Ovary (tissue), 9 donors: ENCODE results near the gene PGLYRP2. TPM values are rescaled to one million over a fixed set of nuclear protein-coding genes. Genes with fewer than 3 reads are reported as not detected.
"Not testable (repeated sequence)": the region's sequence is repeated elsewhere in the genome, so short reads cannot be mapped to it uniquely, and the experiment has no call there.

Experiments
- DNase-seq, 5 donors: peaks; one replicate each; pipeline ENCODE4 v3.0.0-alpha.2; 2019 to 2020
- H3K27ac ChIP-seq, 2 donors: fragments of 200-600 bp; one replicate each; pipeline versions ENCODE4 v1.5.1 to v1.8.0; 2019 to 2022
- H3K27me3 ChIP-seq: fragments of 200-600 bp; one replicate; pipeline ENCODE4 v1.8.0; 2022
- H3K36me3 ChIP-seq: fragments of 200-600 bp; sonication (generic); one replicate; pipeline ENCODE4 v1.5.1; 2019
- H3K4me1 ChIP-seq: one replicate; pipeline ENCODE4 v1.8.1; 2013; ENCODE audit warnings: mild to moderate bottlenecking, moderate library complexity; ENCODE audit not compliant: insufficient read depth
- H3K4me3 ChIP-seq: fragments of 200-600 bp; sonication (generic); one replicate; pipeline ENCODE4 v1.5.1; 2017
- H3K9me3 ChIP-seq, 2 donors: fragments of 200-600 bp in 1 of 2; sonication (generic) in 1 of 2; one replicate each; pipeline versions ENCODE4 v1.5.1 to v1.8.1; 2013 to 2019; ENCODE audit warnings: mild to moderate bottlenecking in 1 of 2, moderate library complexity in 1 of 2
- EP300 ChIP-seq: sonication (generic); formaldehyde crosslinking; IDR thresholded peaks from one replicate; pipeline ENCODE4 v1.6.1; 2017; ENCODE audit warnings: antibody characterized with exemption
- POLR2A ChIP-seq: fragments of 450-650 bp; IDR thresholded peaks from one replicate; pipeline ENCODE4 v1.6.1; 2017; ENCODE audit warnings: antibody characterized with exemption, mild to moderate bottlenecking, moderate library complexity
- WGBS, 3 donors: extraction: QIAGEN DNeasy Blood & Tissue Kit in 1 of 3; methylation state at CpG; one replicate each; pipeline versions ENCODE4 v1.1.5 to v1.1.7; 2013 to 2017; 5-methylcytosine and 5-hydroxymethylcytosine counted together
- intact Hi-C, 4 donors: fragments of 100-400 bp; cut with DNase I; formaldehyde crosslinking; loops; one replicate each; pipeline versions ENCODE4 v1.11.0 to v1.15.1; 2022 to 2023
- polyA plus RNA-seq, 2 donors: library from polyadenylated mRNA; stranded (reverse); fragments of 200-250 nt in 1 of 2; fragments of 350-450 nt in 1 of 2; fragmentation: Illumina TruSeq in 1 of 2; extraction: RNeasy Lipid Tissue Mini Kit (QIAGEN cat#74804) in 1 of 2; gene quantifications; one replicate each; pipeline ENCODE4 v1.2.3, GENCODE V29; 2013 to 2014
- total RNA-seq, 7 donors: library from RNA; depleted of rRNA in 2 of 7; stranded (reverse); fragments of >200 nt in 2 of 7; fragmentation: NEBNext Ultra II Directional in 3 of 7; extraction: Animal tissue kit (Norgen Biotek cat#: 25700) in 3 of 7; gene quantifications; one replicate each; pipeline versions ENCODE4 v1.1.0 to v1.2.4, GENCODE V29; 2016 to 2023
- TF ChIP-seq, protein P1 (sequence below), 3 donors: fragments of 450-650 bp in 2 of 3; fragments of 200-600 bp in 1 of 3; IDR thresholded peaks; one replicate each; pipeline versions ENCODE4 v1.5.1 to v1.8.0; 2016 to 2022; ENCODE audit warnings: antibody characterized with exemption in 3 of 3, mild to moderate bottlenecking in 1 of 3
- donor health status: DM: no; HTN: no; CAD: no; lungs with moderate emphysema.
- donor health status: DM: no; HTN: no; CAD: no.
- donor health status: Bipolar disorder and iron deficiency.
- donor health status: DM: yes; HTN: yes; CAD: no.
- donor health status: DM: no; HTN: no; CAD: no.
- donor health status: DM: yes; HTN: yes; CAD: no.

The PGLYRP2 gene
- total and polyA plus RNA-seq, 9 donors: 0.28 TPM; not detected in 8

DNA sequence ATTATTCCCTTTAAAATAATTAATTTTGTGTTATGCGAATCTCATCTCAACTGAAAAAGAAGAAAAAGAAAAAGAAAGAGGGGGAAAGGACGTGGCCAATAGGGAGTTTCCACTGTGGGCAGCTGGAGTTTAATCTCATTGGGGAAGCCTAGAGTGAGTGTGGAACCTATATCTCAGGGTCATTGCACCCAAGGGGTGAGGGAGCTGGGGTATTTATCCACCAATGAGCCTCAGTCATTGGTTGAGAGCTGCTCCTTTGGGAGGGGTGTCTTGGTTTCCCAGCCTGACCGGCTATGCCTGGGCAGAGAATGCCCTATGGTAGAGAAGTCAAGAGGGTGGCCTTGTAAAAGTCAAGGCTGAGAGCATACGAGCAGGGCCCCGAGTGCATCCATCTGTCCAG, 45.5 kb upstream of the PGLYRP2 start:
- no peak for DNase-seq
- WGBS, 3 donors: 47 to 66% (median 64%) methylated on average over 5 of the region's 5 CpGs
- no peaks in the 10 kb centered on the region for H3K9me3 ChIP-seq
- H3K27ac ChIP-seq: no peak overlapping the region
- no peak overlapping the region for H3K4me3 ChIP-seq
- intact Hi-C loops: no loop called here
- H3K27me3 ChIP-seq: no peaks in the 10 kb centered on the region
- no peaks in the 10 kb centered on the region for H3K36me3 ChIP-seq
- no peaks in the 10 kb centered on the region for H3K4me1 ChIP-seq
- no peak for TF ChIP-seq EP300
- no peak for TF ChIP-seq POLR2A
- TF ChIP-seq, protein P1, sequence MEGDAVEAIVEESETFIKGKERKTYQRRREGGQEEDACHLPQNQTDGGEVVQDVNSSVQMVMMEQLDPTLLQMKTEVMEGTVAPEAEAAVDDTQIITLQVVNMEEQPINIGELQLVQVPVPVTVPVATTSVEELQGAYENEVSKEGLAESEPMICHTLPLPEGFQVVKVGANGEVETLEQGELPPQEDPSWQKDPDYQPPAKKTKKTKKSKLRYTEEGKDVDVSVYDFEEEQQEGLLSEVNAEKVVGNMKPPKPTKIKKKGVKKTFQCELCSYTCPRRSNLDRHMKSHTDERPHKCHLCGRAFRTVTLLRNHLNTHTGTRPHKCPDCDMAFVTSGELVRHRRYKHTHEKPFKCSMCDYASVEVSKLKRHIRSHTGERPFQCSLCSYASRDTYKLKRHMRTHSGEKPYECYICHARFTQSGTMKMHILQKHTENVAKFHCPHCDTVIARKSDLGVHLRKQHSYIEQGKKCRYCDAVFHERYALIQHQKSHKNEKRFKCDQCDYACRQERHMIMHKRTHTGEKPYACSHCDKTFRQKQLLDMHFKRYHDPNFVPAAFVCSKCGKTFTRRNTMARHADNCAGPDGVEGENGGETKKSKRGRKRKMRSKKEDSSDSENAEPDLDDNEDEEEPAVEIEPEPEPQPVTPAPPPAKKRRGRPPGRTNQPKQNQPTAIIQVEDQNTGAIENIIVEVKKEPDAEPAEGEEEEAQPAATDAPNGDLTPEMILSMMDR (IDR thresholded peaks at IDR 0.05): no peak

DNA sequence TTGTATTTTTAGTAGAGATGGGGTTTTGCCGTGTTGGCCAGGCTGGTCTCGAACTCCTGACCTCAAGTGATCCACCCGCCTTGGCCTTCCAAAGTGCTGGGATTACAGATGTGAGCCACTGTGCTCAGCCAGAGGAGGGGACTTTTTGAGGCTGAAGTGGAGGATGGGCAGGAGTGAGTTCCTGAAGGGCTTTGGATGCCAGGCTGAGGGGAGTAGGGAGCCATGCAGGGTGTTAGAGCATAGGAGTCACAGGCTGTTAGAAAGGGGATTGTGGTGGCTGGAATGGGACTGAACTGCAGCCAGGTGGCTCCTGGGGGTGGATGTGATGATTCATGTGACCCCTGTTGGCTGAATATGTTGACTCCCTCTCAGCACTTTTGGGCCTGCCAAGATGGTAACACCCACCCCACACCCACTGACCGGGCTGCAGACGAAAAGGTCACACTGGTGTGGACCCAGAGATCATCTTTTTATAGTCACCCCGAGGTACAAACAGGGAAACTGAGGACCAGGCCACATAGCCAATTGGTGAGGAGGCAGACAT, 40.2 kb upstream of the PGLYRP2 start:
- no peaks in the 10 kb centered on the region for H3K9me3 ChIP-seq
- 65 to 72% (median 70%) methylated on average over 6 of the region's 6 CpGs for WGBS, 3 donors
- TF ChIP-seq POLR2A (no peak), EP300 (no peak)
- TF ChIP-seq, protein P1 (IDR thresholded peaks at IDR 0.05): no peak
- no peaks in the 10 kb centered on the region for H3K4me1 ChIP-seq
- no peak overlapping the region for H3K4me3 ChIP-seq
- no peaks in the 10 kb centered on the region for H3K27me3 ChIP-seq
- no peak overlapping the region for H3K27ac ChIP-seq
- DNase-seq: no peak
- H3K36me3 ChIP-seq: no peaks in the 10 kb centered on the region
- intact Hi-C loops: no loop called here

DNA sequence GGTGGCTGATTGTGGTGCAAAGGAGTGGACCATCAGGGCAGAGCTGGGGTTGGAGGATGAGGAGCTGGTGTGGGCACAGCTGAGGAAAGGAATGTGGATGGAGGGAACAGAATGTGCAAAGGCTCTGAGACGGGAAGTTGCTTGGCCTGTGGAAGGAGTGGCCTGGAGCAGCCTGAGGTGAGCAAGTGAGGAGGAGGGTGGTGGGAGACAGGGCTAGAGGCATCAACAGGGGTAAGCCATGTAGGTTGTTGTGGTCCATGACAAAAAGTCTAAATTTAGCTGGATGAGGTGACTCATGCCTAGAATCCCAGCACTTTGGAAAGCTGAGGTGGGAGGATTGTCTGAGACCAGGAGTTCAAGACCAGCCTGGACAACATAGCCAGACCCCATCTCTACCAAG, 38.5 kb upstream of the PGLYRP2 start:
- 73 to 82% (median 76%) methylated on average over 1 of the region's 1 CpG for WGBS, 3 donors
- Histone ChIP-seq H3K36me3 (no peaks in the 10 kb centered on the region), H3K4me1 (no peaks in the 10 kb centered on the region), H3K27me3 (no peaks in the 10 kb centered on the region), H3K9me3 (no peaks in the 10 kb centered on the region), H3K27ac (no peak overlapping the region), H3K4me3 (no peak overlapping the region)
- intact Hi-C loops: no loop called here
- no peak for DNase-seq
- TF ChIP-seq POLR2A (no peak), EP300 (no peak)
- TF ChIP-seq, protein P1 (IDR thresholded peaks at IDR 0.05): no peak

DNA sequence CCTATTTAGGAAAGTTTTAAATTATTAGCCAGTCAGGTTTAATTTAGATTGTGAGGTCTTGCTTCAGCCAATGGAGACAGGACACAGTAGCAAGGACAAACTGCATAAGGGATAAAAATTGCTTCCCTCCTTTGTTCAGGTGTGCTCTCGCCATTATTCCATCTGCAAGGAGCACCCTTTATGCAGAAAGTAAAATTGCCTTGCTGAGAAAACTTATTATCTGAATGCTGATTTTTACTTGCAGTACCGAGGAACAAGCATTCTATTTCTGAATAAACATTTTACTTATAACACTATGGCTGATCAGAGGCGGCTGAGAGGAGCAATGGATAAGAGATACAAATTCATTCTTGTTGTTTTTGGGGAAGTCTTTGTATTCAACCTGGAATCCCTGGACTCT, 37.1 kb upstream of the PGLYRP2 start:
- intact Hi-C loops: no loop called here
- Histone ChIP-seq H3K27me3 (no peaks in the 10 kb centered on the region), H3K9me3 (no peaks in the 10 kb centered on the region), H3K4me1 (no peaks in the 10 kb centered on the region), H3K36me3 (no peaks in the 10 kb centered on the region), H3K27ac (no peak overlapping the region), H3K4me3 (no peak overlapping the region)
- TF ChIP-seq POLR2A (no peak), EP300 (no peak)
- TF ChIP-seq, protein P1 (IDR thresholded peaks at IDR 0.05): no peak
- 82 to 89% (median 85%) methylated on average over 3 of the region's 3 CpGs for WGBS, 3 donors
- DNase-seq: no peak

DNA sequence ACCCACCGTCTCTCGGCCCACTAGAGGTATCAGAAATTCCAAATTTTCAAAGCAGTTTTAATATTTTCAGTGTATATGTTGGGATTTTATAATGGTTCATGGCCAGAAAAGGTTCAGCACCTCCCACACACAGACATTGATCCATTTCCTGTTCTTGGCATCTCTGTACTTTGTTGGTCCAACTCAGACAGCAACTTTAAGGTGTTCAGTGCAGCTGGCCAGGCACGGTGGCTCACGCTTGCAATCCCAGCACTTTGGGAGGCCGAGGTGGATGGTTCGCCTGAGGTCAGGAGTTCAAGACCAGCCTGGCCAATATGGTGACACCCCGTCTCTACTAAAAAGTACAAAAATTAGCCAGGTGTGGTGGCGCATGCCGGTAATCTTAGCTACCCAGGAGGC, 35.9 kb upstream of the PGLYRP2 start:
- H3K4me3 ChIP-seq, H3K27me3 ChIP-seq, H3K4me1 ChIP-seq, H3K9me3 ChIP-seq, DNase-seq, H3K36me3 ChIP-seq, H3K27ac ChIP-seq, intact Hi-C loops: not testable (repeated sequence)
- WGBS, 3 donors: 78 to 80% (median 78%) methylated on average over 9 of the region's 9 CpGs
